Activated CD8-positive, alpha-beta T cell treated with anti-CD3 and anti-CD28 coated beads for 36 hours (primary cell): Measurements from ENCODE around the gene IFI27L2. TPM values are rescaled to one million over a fixed set of nuclear protein-coding genes. Genes with fewer than 3 reads are reported as not detected.
A peak's percentile ranks its signal among the peaks of the same experiment; 100 is the strongest.

Experiments used
- ATAC-seq: fragments of 200-7000 bp; cut with Tn5 transposase; one replicate; pipeline ENCODE4 v1.10.0; 2021; ENCODE audit warnings: mild to moderate bottlenecking, moderate library complexity
- CTCF ChIA-PET: fragments of 350-600 bp; sonication (Branson Sonifier 250); formaldehyde crosslinking; loops from one replicate; lab custom pipeline; 2021; ENCODE audit warnings: antibody characterized with exemption; lab: Charles Lee
- POLR2A ChIA-PET: fragments of 350-600 bp; sonication (Branson Sonifier 250); formaldehyde crosslinking; loops from one replicate; lab custom pipeline; 2021; ENCODE audit warnings: antibody characterized with exemption; lab: Charles Lee
- DNase-seq: peaks from one replicate; pipeline ENCODE4 v3.0.0-alpha.2; 2020
- H3K27ac Mint-ChIP-seq: one replicate; pipeline ENCODE4 v1.8.0; 2021; ENCODE audit warnings: mild to moderate bottlenecking, mixed read lengths
- H3K27me3 Mint-ChIP-seq: one replicate; pipeline ENCODE4 v1.8.0; 2021; ENCODE audit warnings: mixed read lengths
- H3K36me3 Mint-ChIP-seq: one replicate; pipeline ENCODE4 v1.8.0; 2021; ENCODE audit warnings: low read depth, mixed read lengths
- H3K4me1 Mint-ChIP-seq: one replicate; pipeline ENCODE4 v1.8.0; 2021; ENCODE audit warnings: low read depth, mixed read lengths
- H3K4me3 Mint-ChIP-seq: one replicate; pipeline ENCODE4 v1.8.0; 2021; ENCODE audit warnings: mild to moderate bottlenecking, moderate library complexity, mixed read lengths
- H3K9me3 Mint-ChIP-seq: one replicate; pipeline ENCODE4 v1.8.0; 2021; ENCODE audit warnings: mixed read lengths
- intact Hi-C: fragments of 100-400 bp; cut with micrococcal nuclease; formaldehyde crosslinking; loops from one replicate; pipeline ENCODE4 v1.10.0; 2022
- total RNA-seq, 2 experiments: library from RNA; stranded (reverse); gene quantifications; one replicate each; pipeline ENCODE4 v1.2.3, GENCODE V29; 2021
- TF ChIP-seq, protein P1 (sequence below): fragments of 200-600 bp; IDR thresholded peaks from one replicate; pipeline ENCODE4 v1.8.0; 2022; ENCODE audit warnings: antibody characterized with exemption, mild to moderate bottlenecking

IFI27L2 gene, protein sequence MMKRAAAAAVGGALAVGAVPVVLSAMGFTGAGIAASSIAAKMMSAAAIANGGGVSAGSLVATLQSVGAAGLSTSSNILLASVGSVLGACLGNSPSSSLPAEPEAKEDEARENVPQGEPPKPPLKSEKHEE
- 10 to 100 TPM; 43.0 to 44.5 TPM for total RNA-seq

DNA sequence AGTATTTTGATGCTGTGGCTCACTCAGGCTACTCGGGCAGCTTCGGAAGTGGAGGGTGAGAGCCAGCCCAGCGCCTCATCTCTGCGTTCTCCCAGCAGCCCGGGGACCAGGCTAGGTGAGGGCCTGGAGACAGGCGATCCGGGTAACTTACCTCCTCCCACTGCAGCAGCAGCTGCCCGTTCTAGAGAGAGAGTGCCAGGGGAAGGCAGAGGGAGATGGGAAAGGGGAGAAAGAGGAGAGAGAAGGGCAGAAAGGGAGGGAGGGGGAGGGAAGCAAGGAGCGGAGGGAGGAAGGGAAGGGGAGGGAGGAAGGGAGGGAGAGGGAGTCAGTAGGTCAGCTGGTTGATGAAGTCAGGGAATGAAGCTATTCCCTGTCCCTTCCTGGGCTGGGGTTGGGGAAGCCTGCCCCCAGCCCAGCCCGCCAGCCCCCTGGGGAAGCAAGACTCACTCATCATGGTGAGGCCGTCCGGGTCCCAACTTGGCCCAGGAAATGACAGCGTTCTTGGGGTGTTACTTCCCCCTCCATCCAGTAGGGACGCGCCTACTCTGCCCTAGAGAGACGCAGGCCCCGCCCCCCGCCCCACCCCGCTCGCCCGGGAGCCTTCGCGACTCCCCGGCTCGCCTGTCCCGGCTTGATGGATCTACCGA is at the start of gene IFI27L2:
Gene IFI27L2 (minus strand): TSS at position 494 of the 647 bp plus-strand sequence. CDS start 40 bp downstream, at position 454.
- Mint-ChIP-seq H3K4me1 (peaks cover 15% of the 10 kb centered on the region), H3K4me3 (peak within 1 kb of the TSS; percentile 76), H3K9me3 (no peaks in the 10 kb centered on the region), H3K27me3 (peaks cover 3% of the 10 kb centered on the region), H3K36me3 (peaks cover 1% of the 10 kb centered on the region), H3K27ac (peak within 1 kb of the TSS; percentile 66)
- ChIA-PET POLR2A (interaction anchor here (0.7 to 1.8 kb wide), 5 partner anchors 38 to 84 kb away, joined by 3 to 10 read pairs (median 3); partner anchors contain the start of genes DDX24 and IFI27L1), CTCF (interaction anchor here (0.8 to 7.6 kb wide), 10 partner anchors 8 to 179 kb away, joined by 3 to 72 read pairs (median 6); no protein-coding TSS in a partner anchor)
- peak; percentile 99 for ATAC-seq
- DNase-seq, result peak; percentile 84
- TF ChIP-seq, protein P1, sequence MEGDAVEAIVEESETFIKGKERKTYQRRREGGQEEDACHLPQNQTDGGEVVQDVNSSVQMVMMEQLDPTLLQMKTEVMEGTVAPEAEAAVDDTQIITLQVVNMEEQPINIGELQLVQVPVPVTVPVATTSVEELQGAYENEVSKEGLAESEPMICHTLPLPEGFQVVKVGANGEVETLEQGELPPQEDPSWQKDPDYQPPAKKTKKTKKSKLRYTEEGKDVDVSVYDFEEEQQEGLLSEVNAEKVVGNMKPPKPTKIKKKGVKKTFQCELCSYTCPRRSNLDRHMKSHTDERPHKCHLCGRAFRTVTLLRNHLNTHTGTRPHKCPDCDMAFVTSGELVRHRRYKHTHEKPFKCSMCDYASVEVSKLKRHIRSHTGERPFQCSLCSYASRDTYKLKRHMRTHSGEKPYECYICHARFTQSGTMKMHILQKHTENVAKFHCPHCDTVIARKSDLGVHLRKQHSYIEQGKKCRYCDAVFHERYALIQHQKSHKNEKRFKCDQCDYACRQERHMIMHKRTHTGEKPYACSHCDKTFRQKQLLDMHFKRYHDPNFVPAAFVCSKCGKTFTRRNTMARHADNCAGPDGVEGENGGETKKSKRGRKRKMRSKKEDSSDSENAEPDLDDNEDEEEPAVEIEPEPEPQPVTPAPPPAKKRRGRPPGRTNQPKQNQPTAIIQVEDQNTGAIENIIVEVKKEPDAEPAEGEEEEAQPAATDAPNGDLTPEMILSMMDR, result peak; percentile 44
- intact Hi-C loops, result no loop called here

DNA sequence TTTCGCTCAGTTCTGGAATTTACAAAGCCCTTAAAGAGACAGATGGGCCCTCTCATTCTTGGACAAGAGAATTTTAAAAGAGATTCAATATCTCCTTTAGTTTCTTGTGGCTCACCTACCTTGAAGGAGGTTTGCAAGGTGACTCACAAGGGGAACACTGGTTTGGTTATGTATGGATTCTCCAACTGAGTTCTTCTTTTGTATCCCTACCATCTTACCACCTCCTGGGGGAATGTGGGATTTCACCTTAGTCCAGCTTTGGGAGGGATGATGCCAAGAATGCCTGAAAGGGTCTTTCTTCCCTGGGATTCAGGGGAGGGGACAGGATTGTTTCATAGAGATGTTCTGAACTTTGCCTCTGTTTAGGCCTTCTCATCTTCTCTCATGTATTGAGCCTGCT is 48.4 kb upstream of the IFI27L2 start:
- peaks cover 31% of the 10 kb centered on the region for H3K27me3 Mint-ChIP-seq
- H3K9me3 Mint-ChIP-seq, result no peaks in the 10 kb centered on the region
- CTCF ChIA-PET, result interaction anchor here (8.2 kb wide), 1 partner anchor 38 kb away, joined by 92 read pairs; no protein-coding TSS in a partner anchor
- DNase-seq (no peak), ATAC-seq (no peak)
- TF ChIP-seq, protein P1, result no peak
- POLR2A ChIA-PET, result no interaction called here
- H3K27ac Mint-ChIP-seq, result no peak overlapping the region
- H3K4me3 Mint-ChIP-seq, result no peak overlapping the region
- peaks cover 28% of the 10 kb centered on the region for H3K4me1 Mint-ChIP-seq
- intact Hi-C loops, result no loop called here
- no peaks in the 10 kb centered on the region for H3K36me3 Mint-ChIP-seq

DNA sequence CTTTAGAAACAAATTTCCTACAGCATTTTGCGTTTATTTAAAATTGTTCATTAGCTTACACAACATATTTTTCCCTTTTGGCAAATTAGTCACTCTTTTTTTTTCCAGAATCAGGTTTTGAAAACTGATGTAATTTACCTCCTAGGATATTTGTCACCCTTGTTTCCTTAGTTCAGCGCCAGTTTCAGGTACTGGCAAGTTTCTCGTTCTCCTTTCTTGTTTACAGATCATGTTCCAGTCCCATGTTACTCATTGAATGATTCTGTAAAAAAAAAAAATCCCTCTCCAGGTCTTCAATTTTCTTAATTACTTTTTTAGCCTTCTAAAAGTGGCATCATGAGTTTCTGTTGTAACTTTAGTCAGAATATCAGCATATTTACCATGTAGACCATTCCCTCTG is 47.4 kb upstream of the IFI27L2 start:
- peaks cover 34% of the 10 kb centered on the region for H3K27me3 Mint-ChIP-seq
- H3K27ac Mint-ChIP-seq, result no peak overlapping the region

DNA sequence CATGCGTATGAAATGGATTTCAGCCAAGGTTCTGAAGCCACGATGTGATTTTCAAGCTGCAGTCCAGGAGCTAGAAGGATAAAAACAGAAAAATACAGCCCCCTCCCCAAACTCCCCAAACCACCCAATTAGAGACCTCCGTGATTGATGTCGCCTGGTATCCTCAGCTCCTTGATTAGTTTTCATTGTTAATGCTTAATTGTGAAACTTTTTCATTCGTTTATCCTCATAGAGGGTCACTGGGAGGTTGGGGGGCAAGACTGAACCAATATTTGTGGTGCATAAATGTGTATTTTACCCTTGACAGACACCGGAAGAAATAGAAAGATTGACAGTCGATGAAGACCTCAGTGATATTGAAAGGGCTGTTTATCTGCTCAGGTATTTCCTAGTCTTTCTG is 46.3 kb upstream of the IFI27L2 start:
- ChIA-PET CTCF (interaction anchor here (1.0 to 3.4 kb wide), 5 partner anchors 39 to 236 kb away, joined by 3 to 25 read pairs (median 13); no protein-coding TSS in a partner anchor), POLR2A (interaction anchor here (1.0 kb wide), 1 partner anchor 43 kb away, joined by 4 read pairs; no protein-coding TSS in a partner anchor)
- H3K4me1 Mint-ChIP-seq, result peaks cover 24% of the 10 kb centered on the region
- TF ChIP-seq, protein P1, result no peak
- ATAC-seq (no peak), DNase-seq (no peak)
- intact Hi-C loops, result no loop called here
- H3K4me3 Mint-ChIP-seq, result peak overlapping the region; percentile 68
- no peak overlapping the region for H3K27ac Mint-ChIP-seq
- H3K36me3 Mint-ChIP-seq, result no peaks in the 10 kb centered on the region
- peaks cover 35% of the 10 kb centered on the region for H3K27me3 Mint-ChIP-seq
- H3K9me3 Mint-ChIP-seq, result no peaks in the 10 kb centered on the region

More for the DNA sequence above, 47.4 kb upstream of the IFI27L2 start:
- Mint-ChIP-seq H3K4me1 (peaks cover 28% of the 10 kb centered on the region), H3K36me3 (no peaks in the 10 kb centered on the region), H3K9me3 (no peaks in the 10 kb centered on the region), H3K4me3 (no peak overlapping the region)
- ChIA-PET CTCF (interaction anchor here (2.9 to 8.2 kb wide), 2 partner anchors 37 to 141 kb away, joined by 13 to 92 read pairs; no protein-coding TSS in a partner anchor), POLR2A (no interaction called here)
- DNase-seq (no peak), ATAC-seq (no peak)
- TF ChIP-seq, protein P1, result no peak
- intact Hi-C loops, result no loop called here
